Kidney (tissue), 14 donors: ENCODE data around the gene GRB7. TPM values are rescaled to one million over a fixed set of nuclear protein-coding genes. Genes with fewer than 3 reads are reported as not detected.
"Not testable (repeated sequence)": the region's sequence is repeated elsewhere in the genome, so short reads cannot be mapped to it uniquely, and the experiment has no call there.

Experiments
- DNase-seq, 5 donors: peaks; one replicate each; pipeline ENCODE4 v3.0.0-alpha.2; 2013 to 2020
- FAIRE-seq: peaks from 2 replicates; lab custom pipeline; 2012; peaks lifted over from hg19 to GRCh38; lab: Jason Lieb, UNC
- H3K27ac ChIP-seq, 2 donors: one replicate each; pipeline ENCODE4 v1.7.0; 2013; ENCODE audit warnings: low read depth in 2 of 2, low read length in 2 of 2, inconsistent platforms in 1 of 2
- H3K27me3 ChIP-seq: one replicate; pipeline ENCODE4 v1.7.1; 2013; ENCODE audit warnings: low read length, inconsistent platforms; ENCODE audit not compliant: control insufficient read depth, insufficient read depth
- H3K36me3 ChIP-seq, 3 donors: one replicate each; pipeline versions ENCODE4 v1.7.0 to v1.7.1; 2013; ENCODE audit warnings: low read length in 3 of 3, control low read depth in 1 of 3, inconsistent platforms in 1 of 3; ENCODE audit not compliant: insufficient read depth in 3 of 3, control insufficient read depth in 2 of 3
- H3K4me1 ChIP-seq, 3 donors: one replicate each; pipeline versions ENCODE4 v1.7.0 to v1.7.1; 2013; ENCODE audit warnings: low read length in 3 of 3, inconsistent platforms in 1 of 3, low read depth in 1 of 3; ENCODE audit not compliant: control insufficient read depth in 2 of 3, insufficient read depth in 2 of 3
- H3K4me3 ChIP-seq, 3 donors: one replicate each; pipeline versions ENCODE4 v1.7.0 to v1.8.1; 2013; ENCODE audit warnings: low read length in 3 of 3, control low read depth in 1 of 3, inconsistent platforms in 1 of 3
- H3K9ac ChIP-seq, 3 donors: one replicate each; pipeline versions ENCODE4 v1.7.0 to v1.7.1; 2013; ENCODE audit warnings: low read length in 3 of 3, control low read depth in 1 of 3, inconsistent platforms in 1 of 3
- H3K9me3 ChIP-seq, 3 donors: one replicate each; pipeline versions ENCODE4 v1.7.0 to v1.7.1; 2013; ENCODE audit warnings: low read length in 3 of 3, control low read depth in 1 of 3, inconsistent platforms in 1 of 3; ENCODE audit not compliant: control insufficient read depth in 2 of 3, insufficient read depth in 1 of 3
- CTCF ChIP-seq: IDR thresholded peaks from 3 replicates; pipeline ENCODE4 v1.5.1; 2012; ENCODE audit warnings: mild to moderate bottlenecking, moderate library complexity, borderline replicate concordance; ENCODE audit not compliant: insufficient read depth; ENCODE audit errors: extremely low read depth
- intact Hi-C: fragments of 100-400 bp; cut with DNase I; formaldehyde crosslinking; loops from one replicate; pipeline ENCODE4 v1.11.1; 2022
- polyA plus RNA-seq: library from polyadenylated mRNA; stranded (reverse); fragments of 350-450 nt; fragmentation: Illumina TruSeq; extraction: RNeasy Lipid Tissue Mini Kit (QIAGEN cat#74804); gene quantifications from one replicate; pipeline ENCODE4 v1.2.3, GENCODE V29; 2014; ENCODE audit warnings: low read depth, low replicate concordance; ENCODE audit not compliant: insufficient read depth
- total RNA-seq: library from RNA; stranded (reverse); fragmentation: NEBNext Ultra II Directional; extraction: Animal tissue kit (Norgen Biotek cat#: 25700); gene quantifications from one replicate; pipeline ENCODE4 v1.2.1, GENCODE V29; 2021
- donor health status: control.
- donor health status: control.
- donor health status: control.
- donor health status: control.
- donor health status: control.
- donor health status: DM: yes; HTN: yes; CAD: no.
- donor health status: Normal renal cell carcinoma (clear cell type).

GRB7 gene
- total and polyA plus RNA-seq, 2 donors from 2014 or later = 20.9 to 72.5 TPM

GRCh38 chr17:39722965-39723848 is 14.5 kb upstream of the GRB7 start:
- no peak overlapping the region for H3K4me3 ChIP-seq
- peaks cover 0 to 5% (median 0%) of the 10 kb centered on the region in 3 donors for H3K4me1 ChIP-seq
- intact Hi-C loops = no loop called here
- no peak overlapping the region for H3K9ac ChIP-seq
- FAIRE-seq (no peak), DNase-seq (no peak)
- no peaks in the 10 kb centered on the region for H3K9me3 ChIP-seq
- H3K36me3 ChIP-seq = peaks cover 2 to 59% (median 20%) of the 10 kb centered on the region in 3 donors
- no peaks in the 10 kb centered on the region for H3K27me3 ChIP-seq
- H3K27ac ChIP-seq = no peak overlapping the region
- no peak for TF ChIP-seq CTCF

GRCh38 chr17:39724731-39725130 is 13.0 kb upstream of the GRB7 start:
- intact Hi-C loops = no loop called here
- H3K36me3 ChIP-seq = peaks cover 0 to 54% (median 20%) of the 10 kb centered on the region in 3 donors
- no peak for FAIRE-seq

GRCh38 chr17:39725923-39726322 is 11.8 kb upstream of the GRB7 start:
- Histone ChIP-seq H3K36me3 (peaks cover 0 to 47% (median 17%) of the 10 kb centered on the region in 3 donors), H3K4me1 (peaks cover 0 to 10% (median 8%) of the 10 kb centered on the region in 3 donors)
- intact Hi-C loops, DNase-seq, H3K9me3 ChIP-seq, H3K9ac ChIP-seq, H3K27ac ChIP-seq, H3K27me3 ChIP-seq, H3K4me3 ChIP-seq, FAIRE-seq: not testable (repeated sequence)

More at GRCh38 chr17:39724731-39725130, 13.0 kb upstream of the GRB7 start:
- Histone ChIP-seq H3K9me3 (no peaks in the 10 kb centered on the region), H3K27me3 (no peaks in the 10 kb centered on the region), H3K9ac (no peak overlapping the region), H3K27ac (no peak overlapping the region), H3K4me3 (no peak overlapping the region), H3K4me1 (peaks cover 0 to 9% (median 8%) of the 10 kb centered on the region in 3 donors)
- no peak for TF ChIP-seq CTCF
- no peak for DNase-seq

GRCh38 chr17:39726617-39727016 is 11.1 kb upstream of the GRB7 start:
- Histone ChIP-seq H3K4me3 (no peak overlapping the region), H3K9me3 (no peaks in the 10 kb centered on the region), H3K4me1 (peaks cover 0 to 10% (median 8%) of the 10 kb centered on the region in 3 donors), H3K27me3 (no peaks in the 10 kb centered on the region), H3K9ac (no peak overlapping the region), H3K27ac (no peak overlapping the region), H3K36me3 (peaks cover 0 to 43% (median 17%) of the 10 kb centered on the region in 3 donors)
- FAIRE-seq (no peak), DNase-seq (no peak)
- intact Hi-C loops = no loop called here
- no peak for TF ChIP-seq CTCF
